Mucosa of gallbladder (tissue), 1 donor: ENCODE results near the gene HBEGF. TPM values are rescaled to one million over a fixed set of nuclear protein-coding genes. Genes with fewer than 3 reads are reported as not detected.

Experiments used
- DNase-seq: peaks from one replicate; pipeline ENCODE4 v3.0.0-alpha.2; 2020; ENCODE audit warnings: low spot score
- total RNA-seq: library from RNA; stranded (reverse); gene quantifications from one replicate; pipeline ENCODE4 v1.2.1, GENCODE V29; 2021
- donor health status: DM: no; HTN: no; CAD: no.

HBEGF gene
- total RNA-seq, 1 donor from 2014 or later, result 21.2 TPM

DNA sequence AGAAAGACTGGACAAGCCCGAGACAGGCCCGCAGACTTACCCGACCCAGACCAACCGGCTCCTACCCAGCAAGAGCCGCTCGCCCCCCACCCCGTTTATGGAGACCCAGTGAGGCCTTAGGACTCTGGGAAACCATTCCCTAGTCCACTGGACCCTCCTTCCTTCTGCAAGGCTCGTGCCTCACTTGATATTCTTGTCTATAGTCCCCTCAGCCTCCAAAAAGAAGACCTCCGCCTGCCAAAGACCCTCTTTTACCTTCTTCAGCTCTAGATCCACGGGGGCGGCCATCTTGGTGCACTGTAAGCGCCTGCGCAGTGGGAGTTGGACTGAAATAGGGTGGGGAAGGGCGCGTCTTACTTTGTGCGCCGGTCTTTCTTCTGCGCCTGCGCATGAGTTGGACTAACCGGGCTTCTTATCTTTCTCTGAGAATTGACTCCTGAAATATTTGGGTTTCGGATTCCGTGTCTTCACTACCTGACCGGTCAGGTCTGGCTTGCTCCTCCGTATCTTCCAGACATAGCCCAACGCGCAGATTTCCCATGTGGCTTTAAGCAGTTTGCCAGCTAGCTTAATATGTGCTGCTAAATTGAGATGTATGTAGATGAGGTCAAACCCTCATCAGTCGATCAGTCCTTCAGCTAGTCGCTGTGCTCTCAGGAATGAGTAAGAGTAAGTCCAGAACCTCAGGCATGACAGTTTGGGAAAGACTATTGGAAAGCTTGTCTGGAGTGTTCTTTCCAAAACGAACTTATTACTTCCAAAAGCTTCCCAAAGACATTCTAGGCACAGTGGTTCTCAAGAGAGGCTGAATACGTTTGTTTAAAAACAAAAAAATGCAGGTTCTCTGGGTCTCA lies 43.4 kb downstream of the HBEGF start, which contains the start of gene PFDN1:
TSS of gene PFDN1 (minus strand) at position 316 of the 854 bp plus-strand sequence. CDS start at position 288, 28 bp downstream.
- DNase-seq, result peak; percentile 95

DNA sequence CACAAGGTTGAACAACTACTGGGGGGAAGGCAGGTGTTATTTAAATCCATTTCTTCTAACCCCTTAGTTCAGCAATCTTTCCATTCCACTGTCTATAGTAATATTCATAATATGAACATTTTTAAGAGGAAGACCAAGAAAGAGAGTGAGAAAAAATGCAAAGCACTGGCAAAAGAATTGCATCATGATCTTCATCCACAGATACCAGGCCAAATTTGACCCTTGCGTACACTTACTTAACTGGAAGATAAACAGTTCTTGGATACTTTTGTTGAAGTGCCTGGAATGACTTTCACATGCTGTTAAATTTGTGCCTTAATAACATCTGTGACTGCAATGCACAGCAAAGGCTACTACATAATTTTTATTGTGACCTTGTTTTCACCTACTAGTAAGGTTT lies 45.3 kb downstream of the HBEGF start:
- no peak for DNase-seq

DNA sequence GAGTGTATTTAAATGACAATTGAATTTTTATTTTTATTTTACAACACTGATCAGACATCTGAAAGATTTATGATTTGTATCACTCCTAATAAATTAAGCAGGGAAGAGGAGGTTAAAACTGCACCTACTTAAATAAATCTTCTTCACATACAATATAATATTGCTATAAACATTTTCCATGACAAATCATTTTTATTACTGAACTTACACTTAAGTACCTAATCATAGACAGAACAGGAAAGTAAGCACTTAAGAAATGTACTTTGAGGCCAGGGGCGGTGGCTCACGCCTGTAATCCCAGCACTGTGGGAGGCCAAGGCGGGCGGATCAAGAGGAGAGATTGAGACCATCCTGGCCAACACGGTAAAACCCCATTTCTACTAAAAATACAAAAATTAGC lies 47.3 kb downstream of the HBEGF start:
- DNase-seq, result no peak

DNA sequence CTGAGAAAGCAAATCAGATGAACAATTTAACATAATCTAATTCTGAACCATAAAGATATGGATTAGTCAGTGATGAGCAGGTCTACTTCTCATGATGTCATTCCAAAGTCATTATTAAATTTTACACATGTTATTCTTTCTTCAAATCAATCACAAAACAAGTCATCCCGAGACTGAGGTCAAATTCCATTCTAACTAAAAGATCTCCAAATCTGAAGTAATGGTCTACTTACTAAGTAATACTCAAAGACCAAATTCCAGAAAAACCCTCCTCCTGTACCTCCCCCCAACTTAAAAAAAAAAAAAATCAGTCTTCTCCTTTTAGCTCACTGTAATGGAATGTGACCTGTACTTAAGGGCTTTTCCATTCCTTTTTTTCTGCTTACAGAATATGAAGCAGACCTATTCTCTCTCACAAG lies 48.2 kb downstream of the HBEGF start:
- DNase-seq, result no peak

DNA sequence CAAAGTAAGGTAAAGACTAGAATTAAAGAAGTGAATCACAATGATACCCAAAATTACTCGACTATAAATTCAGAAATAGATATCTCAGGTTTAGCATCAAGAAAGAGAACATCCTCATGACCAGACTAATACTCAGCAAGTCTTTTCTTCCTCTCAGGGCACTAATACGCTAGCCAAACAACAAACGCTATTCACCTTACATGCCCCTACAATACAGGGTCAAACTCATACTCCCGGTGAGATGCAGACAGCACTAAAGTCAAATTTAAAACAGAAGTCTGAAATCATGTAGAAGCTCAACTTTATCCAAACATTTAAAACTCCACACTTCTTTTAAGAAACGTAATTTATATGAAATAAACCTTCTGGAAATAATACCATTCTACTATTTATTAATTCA lies 49.1 kb downstream of the HBEGF start:
- DNase-seq, result no peak

DNA sequence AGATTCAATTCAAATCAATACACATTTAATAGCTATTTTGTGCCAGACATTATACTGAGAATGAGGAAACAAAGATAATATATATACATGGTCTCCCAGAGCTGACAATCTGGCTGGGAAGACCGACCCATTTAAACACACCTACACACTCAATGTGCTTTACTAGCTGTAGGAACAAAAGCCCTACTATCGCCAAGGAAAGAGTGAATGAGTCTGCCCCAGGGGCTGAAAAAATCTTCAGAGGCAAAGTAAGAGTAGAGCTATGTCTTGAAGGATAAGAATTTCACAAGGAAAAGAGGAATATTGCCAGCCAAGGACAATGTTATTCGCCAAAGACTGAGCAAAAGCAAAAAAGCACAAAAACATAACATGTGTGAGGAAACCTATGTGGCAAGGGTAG lies 50.1 kb downstream of the HBEGF start:
- no peak for DNase-seq

DNA sequence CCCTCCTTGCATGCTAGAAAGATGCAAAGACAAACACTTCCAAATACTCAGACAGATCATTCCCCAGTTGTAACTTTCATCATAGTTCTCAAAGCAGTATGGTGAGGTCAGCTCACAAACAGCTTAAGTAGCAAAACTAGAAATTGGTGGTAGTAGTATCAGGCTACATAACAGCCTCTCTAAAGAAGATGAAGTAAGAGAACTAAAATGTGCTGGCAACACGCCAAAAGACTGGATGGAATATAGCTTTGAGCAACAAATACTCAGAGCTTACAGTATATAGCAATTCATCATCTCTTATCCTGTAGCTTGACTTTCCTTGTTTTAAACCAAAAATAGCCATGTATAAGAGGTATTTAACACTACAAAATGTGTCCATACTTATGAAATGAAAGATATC lies 51.0 kb downstream of the HBEGF start:
- peak; percentile 61 for DNase-seq

DNA sequence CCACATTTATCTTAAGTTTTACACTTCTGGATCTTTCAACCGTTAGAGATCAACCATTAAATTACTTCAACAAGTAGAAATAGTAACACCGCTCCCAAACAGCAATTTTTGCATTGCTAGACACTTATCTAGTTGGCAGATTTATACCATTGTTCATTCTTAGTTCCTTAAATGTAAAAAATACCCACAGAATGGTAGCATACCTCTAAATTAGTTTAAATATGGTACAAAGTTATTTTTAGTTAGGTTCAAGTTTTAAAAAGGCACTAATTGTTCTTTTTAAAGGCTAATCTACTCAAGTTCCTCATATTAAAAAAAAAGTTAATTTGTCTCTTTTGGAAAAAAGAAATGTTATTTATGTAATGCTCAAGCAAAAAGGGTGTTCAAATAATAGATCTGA lies 51.6 kb downstream of the HBEGF start:
- no peak for DNase-seq

DNA sequence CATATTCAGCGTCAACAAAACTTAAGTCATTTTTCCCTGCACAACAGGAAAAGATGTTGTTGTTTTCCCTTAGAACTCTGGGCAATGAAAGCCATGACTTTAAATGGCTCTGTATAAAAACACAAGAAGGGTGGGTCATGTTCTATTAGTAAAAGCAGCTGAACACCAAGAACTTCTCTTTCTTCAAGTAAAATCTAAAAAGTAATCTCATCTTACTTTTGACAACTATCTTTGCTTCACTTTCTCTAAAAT lies 52.6 kb downstream of the HBEGF start:
- no peak for DNase-seq

DNA sequence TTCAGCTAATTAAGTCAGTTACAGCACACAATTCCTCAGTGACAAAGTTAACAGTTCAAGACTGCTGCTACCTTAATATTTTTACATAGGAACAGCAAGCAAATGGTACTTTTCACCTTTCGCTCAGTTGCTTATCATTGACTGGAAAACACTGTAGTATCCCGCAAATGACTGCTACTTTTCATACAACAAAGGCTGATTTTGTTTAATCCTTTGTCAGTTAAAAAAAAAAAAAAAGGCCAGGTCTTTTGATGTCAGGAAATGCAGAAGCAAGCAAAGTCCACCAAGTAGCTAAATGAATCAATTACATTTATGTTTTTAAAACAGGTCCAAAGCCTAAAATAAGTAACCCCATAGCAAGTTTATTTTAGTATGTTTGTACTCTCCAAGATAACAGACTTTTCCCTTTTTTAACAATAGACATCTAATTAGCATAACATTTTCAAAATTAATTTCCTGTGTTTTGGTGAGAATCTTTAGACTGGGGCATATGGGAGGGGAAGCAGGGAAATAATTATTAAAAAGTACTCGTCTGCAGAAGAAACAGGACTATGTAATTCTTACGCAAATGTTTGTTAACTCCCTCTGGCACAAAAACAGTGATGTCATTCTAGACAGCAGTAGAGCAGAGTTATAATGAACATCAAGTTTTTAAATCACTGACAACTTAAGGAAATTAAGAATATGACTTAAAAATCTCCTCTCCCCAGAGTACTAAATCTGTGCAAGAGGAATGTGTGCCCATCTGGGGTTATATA lies 53.1 kb downstream of the HBEGF start:
- no peak for DNase-seq

DNA sequence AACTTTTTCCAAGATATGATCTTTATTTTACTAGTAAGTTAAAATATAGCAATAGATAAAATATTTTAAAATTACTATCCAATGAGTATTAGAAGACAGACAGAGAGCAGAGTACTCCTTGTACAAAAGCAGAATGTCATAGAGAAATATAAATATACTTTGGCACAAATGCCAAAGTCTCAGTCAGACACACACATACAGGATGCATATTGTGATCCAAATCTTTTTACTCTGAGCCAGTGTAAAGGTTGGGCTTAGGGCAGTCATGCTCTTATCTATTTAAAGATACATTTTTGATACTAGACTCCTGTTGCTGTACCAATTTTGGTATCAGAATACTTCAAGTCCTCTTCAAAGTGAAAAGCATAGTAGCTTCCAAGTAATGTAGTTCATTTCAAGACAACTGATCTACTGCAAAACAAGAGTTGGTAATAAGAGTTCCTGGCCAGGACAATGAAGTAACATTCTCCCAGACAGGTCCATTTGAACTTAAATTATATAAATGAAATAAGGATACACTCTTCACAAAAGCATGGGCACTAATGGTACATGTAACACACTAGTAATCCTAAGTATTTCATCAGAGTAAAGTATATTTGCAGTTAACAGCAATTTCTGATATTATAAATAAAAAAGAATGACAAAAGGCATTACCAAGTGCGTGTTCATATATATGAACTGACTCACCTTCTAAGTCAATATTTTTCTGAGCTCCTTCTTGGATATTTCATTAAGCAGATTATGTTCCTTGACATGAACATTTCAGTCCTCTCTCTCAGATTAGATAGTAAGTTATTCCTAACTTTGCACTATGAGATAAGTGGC lies 54.0 kb downstream of the HBEGF start:
- no peak for DNase-seq

DNA sequence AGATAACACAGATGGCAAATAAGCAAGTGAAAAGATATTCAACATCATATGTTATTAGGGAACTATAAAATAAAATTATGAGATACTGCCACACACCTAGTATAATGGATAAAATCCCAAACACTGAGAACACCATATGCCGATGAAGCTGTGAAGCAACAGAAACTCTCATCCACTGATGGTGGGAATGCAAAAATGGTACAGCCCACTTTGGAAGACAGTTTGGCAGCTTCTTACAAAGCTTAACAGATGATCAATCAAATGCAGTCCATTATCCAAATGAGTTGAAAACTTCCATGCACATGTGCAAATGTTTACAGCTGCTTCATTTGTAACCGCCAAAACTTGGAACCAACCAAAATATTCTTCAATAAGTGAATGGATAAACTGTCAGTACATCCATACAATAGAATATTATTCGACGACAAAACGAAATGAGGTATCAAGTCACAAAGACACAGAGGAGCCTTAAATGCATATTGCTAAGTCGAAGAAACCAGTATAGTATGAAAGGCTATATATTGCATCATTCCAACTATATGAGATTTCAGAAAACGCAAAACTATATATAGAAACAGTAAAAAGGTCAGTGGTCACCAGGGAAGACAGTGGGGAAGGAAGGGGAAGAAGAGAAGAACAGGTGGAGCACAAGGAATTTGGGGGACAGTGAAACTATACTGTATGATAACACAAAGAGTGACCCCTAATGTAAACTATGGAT lies 58.4 kb downstream of the HBEGF start:
- DNase-seq, result no peak

DNA sequence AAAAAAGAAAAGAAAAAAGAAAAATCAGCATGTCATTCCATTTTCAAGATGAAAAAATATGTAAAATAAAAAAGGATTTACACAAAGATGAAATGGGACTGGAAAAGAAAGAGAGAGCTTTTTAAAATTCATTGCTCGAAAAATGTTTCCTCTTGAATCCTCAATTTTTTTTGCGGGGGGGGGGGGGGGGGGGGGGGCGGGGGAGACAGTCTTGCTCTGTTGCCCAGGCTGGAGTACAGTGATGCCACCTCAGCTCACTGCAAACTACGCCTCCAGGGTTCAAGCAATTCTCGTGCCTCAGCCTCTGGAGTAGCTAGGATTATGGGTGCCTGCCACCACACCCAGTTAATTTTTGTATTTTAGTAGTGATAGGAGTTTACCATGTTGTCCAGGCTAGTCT lies 60.0 kb downstream of the HBEGF start:
- DNase-seq, result no peak

DNA sequence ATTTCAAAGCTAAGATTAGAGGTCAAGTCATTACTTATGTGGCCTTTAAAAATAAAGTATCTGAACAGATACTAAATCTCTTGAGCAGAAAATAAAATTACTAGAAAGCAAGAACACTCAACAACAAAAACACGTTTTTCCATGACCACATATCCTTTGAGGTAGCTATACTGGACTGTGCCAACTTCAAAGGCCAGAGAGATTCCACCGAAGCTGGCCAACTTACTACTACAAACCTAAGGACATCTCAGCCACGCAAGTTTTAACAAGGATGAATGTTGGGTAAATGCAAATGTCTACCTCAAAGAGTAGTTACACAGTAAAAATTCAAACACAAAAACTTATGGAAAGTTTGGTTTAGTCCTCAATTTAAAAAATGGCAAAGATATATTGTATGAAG lies 62.4 kb downstream of the HBEGF start:
- DNase-seq, result no peak

Other genes with a start within 250 kb of the HBEGF start
- gene PURA, start 232.5 kb downstream of the HBEGF start, total RNA-seq, result 39.4 TPM
- 17.6 TPM for gene IGIP, start 220.7 kb downstream of the HBEGF start, total RNA-seq
- gene CYSTM1, start 171.4 kb downstream of the HBEGF start, total RNA-seq, result 382 TPM
- 41.8 TPM for gene PFDN1, start 43.5 kb downstream of the HBEGF start, total RNA-seq
- gene SLC4A9, start 13.6 kb upstream of the HBEGF start, total RNA-seq, result 0.86 TPM
- gene ANKHD1, start 55.2 kb upstream of the HBEGF start, total RNA-seq, result 116 TPM
- gene EIF4EBP3, start 201.1 kb upstream of the HBEGF start, total RNA-seq, result 14.4 TPM
- 27.2 TPM for gene SRA1, start 210.9 kb upstream of the HBEGF start, total RNA-seq
- 46.4 TPM for gene APBB3, start 218.0 kb upstream of the HBEGF start, total RNA-seq
- gene SLC35A4, start 218.2 kb upstream of the HBEGF start, total RNA-seq, result 73.8 TPM